ENCODE results near the gene TBC1D2.

The TBC1D2 gene

GRCh38 chr9:98218562-98219363, 36.7 kb downstream of the TBC1D2 start:
- Mint-ChIP-seq H3K27ac (no peak overlapping the region), H3K4me1 (no peaks in the 10 kb centered on the region), H3K4me3 (no peak overlapping the region), H3K27me3 (no peaks in the 10 kb centered on the region), H3K9me3 (no peaks in the 10 kb centered on the region)
- DNase-seq (no peak), ATAC-seq (no peak)

- H3K4me1 Mint-ChIP-seq: no peaks in the 10 kb centered on the region
- ATAC-seq (no peak), DNase-seq (no peak)
- no peaks in the 10 kb centered on the region for H3K9me3 Mint-ChIP-seq
- H3K4me3 Mint-ChIP-seq: no peak overlapping the region
- peak overlapping the region in 1 of 2 donors; percentile 65 for H3K27ac Mint-ChIP-seq
- H3K27me3 Mint-ChIP-seq: no peaks in the 10 kb centered on the region
Measured at GRCh38 chr9:98217255-98217654, 38.2 kb downstream of the TBC1D2 start.

- ATAC-seq (no peak), DNase-seq (no peak)
- Mint-ChIP-seq H3K27me3 (no peaks in the 10 kb centered on the region), H3K27ac (no peak overlapping the region), H3K9me3 (no peaks in the 10 kb centered on the region), H3K4me3 (no peak overlapping the region), H3K4me1 (no peaks in the 10 kb centered on the region)
Measured at GRCh38 chr9:98216391-98216790, 39.1 kb downstream of the TBC1D2 start.

- no peak for DNase-seq
Measured at GRCh38 chr9:98215821-98216220, 39.6 kb downstream of the TBC1D2 start.

GRCh38 chr9:98215271-98215670, 40.2 kb downstream of the TBC1D2 start:
- no peaks in the 10 kb centered on the region for H3K4me1 Mint-ChIP-seq
- DNase-seq (no peak), ATAC-seq (no peak)
- H3K27me3 Mint-ChIP-seq: no peaks in the 10 kb centered on the region
- no peaks in the 10 kb centered on the region for H3K9me3 Mint-ChIP-seq
- H3K27ac Mint-ChIP-seq: no peak overlapping the region
- no peak overlapping the region for H3K4me3 Mint-ChIP-seq

More at GRCh38 chr9:98215821-98216220, 39.6 kb downstream of the TBC1D2 start:
- no peaks in the 10 kb centered on the region for H3K4me1 Mint-ChIP-seq
- ATAC-seq: no peak
- H3K4me3 Mint-ChIP-seq: no peak overlapping the region
- peak overlapping the region in 1 of 2 donors; percentile 69 for H3K27ac Mint-ChIP-seq
- H3K9me3 Mint-ChIP-seq: no peaks in the 10 kb centered on the region
- H3K27me3 Mint-ChIP-seq: no peaks in the 10 kb centered on the region

GRCh38 chr9:98214811-98215210, 40.6 kb downstream of the TBC1D2 start:
- Mint-ChIP-seq H3K27me3 (no peaks in the 10 kb centered on the region), H3K9me3 (no peaks in the 10 kb centered on the region), H3K4me3 (no peak overlapping the region), H3K4me1 (no peaks in the 10 kb centered on the region), H3K27ac (no peak overlapping the region)
- ATAC-seq: no peak
- DNase-seq: no peak

- Mint-ChIP-seq H3K27me3 (no peaks in the 10 kb centered on the region), H3K4me1 (no peaks in the 10 kb centered on the region), H3K27ac (no peak overlapping the region), H3K4me3 (no peak overlapping the region), H3K9me3 (no peaks in the 10 kb centered on the region)
- ATAC-seq (no peak), DNase-seq (no peak)
Measured at GRCh38 chr9:98211260-98211659, 44.2 kb downstream of the TBC1D2 start.

GRCh38 chr9:98210435-98210834, 45.0 kb downstream of the TBC1D2 start:
- H3K4me3 Mint-ChIP-seq: no peak overlapping the region
- H3K27me3 Mint-ChIP-seq: no peaks in the 10 kb centered on the region
- H3K4me1 Mint-ChIP-seq: no peaks in the 10 kb centered on the region
- no peak for DNase-seq
- H3K9me3 Mint-ChIP-seq: no peaks in the 10 kb centered on the region
- ATAC-seq: no peak
- no peak overlapping the region for H3K27ac Mint-ChIP-seq

GRCh38 chr9:98209530-98209929, 45.9 kb downstream of the TBC1D2 start:
- Mint-ChIP-seq H3K9me3 (no peaks in the 10 kb centered on the region), H3K4me3 (no peak overlapping the region), H3K4me1 (no peaks in the 10 kb centered on the region), H3K27me3 (no peaks in the 10 kb centered on the region), H3K27ac (no peak overlapping the region)
- ATAC-seq (no peak), DNase-seq (no peak)

GRCh38 chr9:98208635-98209034, 46.8 kb downstream of the TBC1D2 start:
- no peak for DNase-seq
- Mint-ChIP-seq H3K27me3 (no peaks in the 10 kb centered on the region), H3K4me3 (no peak overlapping the region), H3K9me3 (no peaks in the 10 kb centered on the region), H3K4me1 (no peaks in the 10 kb centered on the region), H3K27ac (no peak overlapping the region)
- ATAC-seq: no peak

GRCh38 chr9:98207606-98208005, 47.8 kb downstream of the TBC1D2 start:
- H3K27ac Mint-ChIP-seq: no peak overlapping the region
- no peak for DNase-seq
- H3K4me3 Mint-ChIP-seq: no peak overlapping the region
- ATAC-seq: no peak
- no peaks in the 10 kb centered on the region for H3K4me1 Mint-ChIP-seq
- no peaks in the 10 kb centered on the region for H3K9me3 Mint-ChIP-seq
- H3K27me3 Mint-ChIP-seq: no peaks in the 10 kb centered on the region

GRCh38 chr9:98206754-98207153, 48.7 kb downstream of the TBC1D2 start:
- ATAC-seq: no peak
- H3K4me3 Mint-ChIP-seq: no peak overlapping the region
- no peak for DNase-seq
- peaks cover 6% of the 10 kb centered on the region for H3K4me1 Mint-ChIP-seq
- H3K27me3 Mint-ChIP-seq: no peaks in the 10 kb centered on the region
- no peaks in the 10 kb centered on the region for H3K9me3 Mint-ChIP-seq
- H3K27ac Mint-ChIP-seq: no peak overlapping the region

- no peak for ATAC-seq
- Mint-ChIP-seq H3K4me1 (peaks cover 16% of the 10 kb centered on the region), H3K27me3 (no peaks in the 10 kb centered on the region), H3K9me3 (no peaks in the 10 kb centered on the region), H3K4me3 (no peak overlapping the region), H3K27ac (no peak overlapping the region)
- DNase-seq: no peak
Measured at GRCh38 chr9:98204692-98205091, 50.8 kb downstream of the TBC1D2 start.

GRCh38 chr9:98203153-98203552, 52.3 kb downstream of the TBC1D2 start:
- H3K27me3 Mint-ChIP-seq: no peaks in the 10 kb centered on the region
- no peak overlapping the region for H3K4me3 Mint-ChIP-seq
- no peaks in the 10 kb centered on the region for H3K9me3 Mint-ChIP-seq
- no peak overlapping the region for H3K27ac Mint-ChIP-seq
- ATAC-seq: no peak
- DNase-seq: no peak
- peaks cover 16% of the 10 kb centered on the region for H3K4me1 Mint-ChIP-seq

- no peak overlapping the region for H3K4me3 Mint-ChIP-seq
- no peak overlapping the region for H3K27ac Mint-ChIP-seq
- ATAC-seq (no peak), DNase-seq (no peak)
- H3K4me1 Mint-ChIP-seq: peaks cover 16% of the 10 kb centered on the region
- no peaks in the 10 kb centered on the region for H3K27me3 Mint-ChIP-seq
- H3K9me3 Mint-ChIP-seq: no peaks in the 10 kb centered on the region
Measured at GRCh38 chr9:98202252-98202651, 53.2 kb downstream of the TBC1D2 start.

GRCh38 chr9:98201749-98202148, 53.7 kb downstream of the TBC1D2 start:
- ATAC-seq: no peak

GRCh38 chr9:98201102-98201501, 54.3 kb downstream of the TBC1D2 start:
- Mint-ChIP-seq H3K9me3 (no peaks in the 10 kb centered on the region), H3K27me3 (no peaks in the 10 kb centered on the region), H3K4me1 (peaks cover 16% of the 10 kb centered on the region), H3K4me3 (no peak overlapping the region), H3K27ac (no peak overlapping the region)
- DNase-seq (no peak), ATAC-seq (peak; percentile 6)

More at GRCh38 chr9:98201749-98202148, 53.7 kb downstream of the TBC1D2 start:
- peaks cover 16% of the 10 kb centered on the region for H3K4me1 Mint-ChIP-seq
- DNase-seq: no peak
- H3K4me3 Mint-ChIP-seq: no peak overlapping the region
- no peaks in the 10 kb centered on the region for H3K9me3 Mint-ChIP-seq
- no peak overlapping the region for H3K27ac Mint-ChIP-seq
- H3K27me3 Mint-ChIP-seq: no peaks in the 10 kb centered on the region

Data from stimulated activated naive CD8-positive, alpha-beta T cell treated with anti-CD3 and anti-CD28 coated beads, Interleukin-15, amount 100 ng/mL, for 72 hours (primary cell).